NT2/D1 (cell line): ENCODE data around the gene FBXO8.

ENCODE experiments used
- DNase-seq: peaks from one replicate; pipeline ENCODE4 v3.0.0-alpha.2; 2011; ENCODE audit warnings: low read depth, low spot score
- H3K27me3 ChIP-seq: 2 replicates; pipeline ENCODE4 v1.6.0; 2011; ENCODE audit warnings: mild to moderate bottlenecking; ENCODE audit not compliant: insufficient read length, insufficient read depth
- H3K36me3 ChIP-seq: 2 replicates; pipeline ENCODE4 v1.6.1; 2011; ENCODE audit warnings: mild to moderate bottlenecking, low read length, mixed read lengths; ENCODE audit not compliant: insufficient read depth, insufficient read length
- H3K4me1 ChIP-seq: 2 replicates; pipeline ENCODE4 v1.5.1; 2011; ENCODE audit not compliant: insufficient read depth, insufficient read length
- H3K4me3 ChIP-seq: 2 replicates; pipeline ENCODE4 v1.5.1; 2011; ENCODE audit warnings: low read depth; ENCODE audit not compliant: insufficient read length
- H3K9ac ChIP-seq: 2 replicates; pipeline ENCODE4 v1.6.0; 2011; ENCODE audit warnings: low read depth; ENCODE audit not compliant: insufficient read length
- H3K9me3 ChIP-seq: 2 replicates; pipeline ENCODE4 v1.5.1; 2011; ENCODE audit warnings: mild to moderate bottlenecking, low read length; ENCODE audit not compliant: insufficient read depth
- SUZ12 ChIP-seq: IDR thresholded peaks from 2 replicates; pipeline ENCODE4 v1.6.1; 2011; ENCODE audit not compliant: insufficient read length, insufficient read depth; ENCODE audit errors: extremely low read depth
- YY1 ChIP-seq: IDR thresholded peaks from 2 replicates; pipeline ENCODE4 v1.6.1; 2011; ENCODE audit not compliant: insufficient read length, insufficient read depth
- ZNF274 ChIP-seq: IDR thresholded peaks from 2 replicates; pipeline ENCODE4 v1.6.1; 2011; ENCODE audit warnings: mild to moderate bottlenecking, low read depth, low read length

The FBXO8 gene

GRCh38 chr4:174317531-174317930 lies 34.1 kb upstream of the FBXO8 start:
- Histone ChIP-seq H3K4me3 (no peak overlapping the region), H3K36me3 (peaks cover 5% of the 10 kb centered on the region), H3K4me1 (no peaks in the 10 kb centered on the region), H3K27me3 (no peaks in the 10 kb centered on the region), H3K9ac (no peak overlapping the region), H3K9me3 (no peaks in the 10 kb centered on the region)
- TF ChIP-seq ZNF274 (no peak), YY1 (no peak), SUZ12 (no peak)
- DNase-seq, result no peak

- TF ChIP-seq SUZ12 (no peak), ZNF274 (no peak), YY1 (no peak)
- Histone ChIP-seq H3K27me3 (no peaks in the 10 kb centered on the region), H3K4me3 (no peak overlapping the region), H3K9ac (no peak overlapping the region), H3K4me1 (no peaks in the 10 kb centered on the region), H3K36me3 (peaks cover 5% of the 10 kb centered on the region), H3K9me3 (no peaks in the 10 kb centered on the region)
- no peak for DNase-seq
Measured at GRCh38 chr4:174316954-174317353, 33.5 kb upstream of the FBXO8 start.

GRCh38 chr4:174316546-174316945 lies 33.1 kb upstream of the FBXO8 start:
- no peak for TF ChIP-seq SUZ12
- TF ChIP-seq YY1, result no peak
- TF ChIP-seq ZNF274, result no peak
- Histone ChIP-seq H3K36me3 (peaks cover 5% of the 10 kb centered on the region), H3K4me1 (no peaks in the 10 kb centered on the region), H3K9me3 (no peaks in the 10 kb centered on the region), H3K4me3 (no peak overlapping the region), H3K27me3 (no peaks in the 10 kb centered on the region), H3K9ac (no peak overlapping the region)
- DNase-seq, result no peak

- H3K9ac ChIP-seq, result no peak overlapping the region
- H3K4me3 ChIP-seq, result no peak overlapping the region
- H3K27me3 ChIP-seq, result no peaks in the 10 kb centered on the region
- H3K4me1 ChIP-seq, result no peaks in the 10 kb centered on the region
- no peak for TF ChIP-seq ZNF274
- no peak for TF ChIP-seq SUZ12
- TF ChIP-seq YY1, result no peak
- DNase-seq, result peak; percentile 8
- no peaks in the 10 kb centered on the region for H3K9me3 ChIP-seq
- H3K36me3 ChIP-seq, result peaks cover 8% of the 10 kb centered on the region
Measured at GRCh38 chr4:174314770-174315169, 31.3 kb upstream of the FBXO8 start.

- Histone ChIP-seq H3K9me3 (no peaks in the 10 kb centered on the region), H3K36me3 (peaks cover 8% of the 10 kb centered on the region), H3K27me3 (no peaks in the 10 kb centered on the region), H3K9ac (no peak overlapping the region), H3K4me3 (no peak overlapping the region), H3K4me1 (no peaks in the 10 kb centered on the region)
- TF ChIP-seq ZNF274 (no peak), SUZ12 (no peak), YY1 (no peak)
- no peak for DNase-seq
Measured at GRCh38 chr4:174314274-174314673, 30.8 kb upstream of the FBXO8 start.

GRCh38 chr4:174312993-174313392 lies 29.5 kb upstream of the FBXO8 start:
- Histone ChIP-seq H3K36me3 (peaks cover 3% of the 10 kb centered on the region), H3K27me3 (no peaks in the 10 kb centered on the region), H3K9me3 (no peaks in the 10 kb centered on the region), H3K4me1 (no peaks in the 10 kb centered on the region), H3K9ac (no peak overlapping the region), H3K4me3 (no peak overlapping the region)
- no peak for DNase-seq
- TF ChIP-seq SUZ12, result no peak
- no peak for TF ChIP-seq YY1
- no peak for TF ChIP-seq ZNF274

GRCh38 chr4:174307694-174308093 lies 24.2 kb upstream of the FBXO8 start:
- TF ChIP-seq SUZ12 (no peak), ZNF274 (no peak), YY1 (no peak)
- peaks cover 10% of the 10 kb centered on the region for H3K36me3 ChIP-seq

GRCh38 chr4:174305961-174306360 lies 22.5 kb upstream of the FBXO8 start:
- no peak overlapping the region for H3K9ac ChIP-seq
- DNase-seq, result no peak
- H3K4me3 ChIP-seq, result no peak overlapping the region
- peaks cover 12% of the 10 kb centered on the region for H3K36me3 ChIP-seq
- TF ChIP-seq ZNF274 (no peak), YY1 (no peak), SUZ12 (no peak)
- H3K27me3 ChIP-seq, result no peaks in the 10 kb centered on the region
- no peaks in the 10 kb centered on the region for H3K9me3 ChIP-seq
- no peaks in the 10 kb centered on the region for H3K4me1 ChIP-seq

More at GRCh38 chr4:174307694-174308093, 24.2 kb upstream of the FBXO8 start:
- H3K9me3 ChIP-seq, result no peaks in the 10 kb centered on the region
- no peaks in the 10 kb centered on the region for H3K4me1 ChIP-seq
- DNase-seq, result no peak
- H3K9ac ChIP-seq, result no peak overlapping the region
- H3K27me3 ChIP-seq, result no peaks in the 10 kb centered on the region
- H3K4me3 ChIP-seq, result no peak overlapping the region
